Left lung (tissue), 10 donors: ENCODE results near the gene ARHGAP26. TPM values are rescaled to one million over a fixed set of nuclear protein-coding genes. Genes with fewer than 3 reads are reported as not detected.

Experiments
- ATAC-seq: fragments of 200-7000 bp; cut with Tn5 transposase; one replicate; pipeline ENCODE4 v1.9.1; 2020; ENCODE audit warnings: moderate library complexity
- DNase-seq, 4 donors: peaks; one replicate each; pipeline ENCODE4 v3.0.0-alpha.2; 2013 to 2020
- H3K27ac ChIP-seq, 2 donors: fragments of 200-600 bp; sonication (generic) in 1 of 2; one replicate each; pipeline versions ENCODE4 v1.5.0 to v1.8.0; 2020 to 2021
- H3K27me3 ChIP-seq, 2 donors: fragments of 200-600 bp; sonication (generic) in 1 of 2; one replicate each; pipeline versions ENCODE4 v1.5.0 to v1.8.0; 2020 to 2021
- H3K36me3 ChIP-seq, 2 donors: fragments of 200-600 bp; sonication (generic) in 1 of 2; one replicate each; pipeline versions ENCODE4 v1.5.0 to v1.8.0; 2020 to 2021
- H3K4me1 ChIP-seq, 2 donors: fragments of 200-600 bp; one replicate each; pipeline ENCODE4 v1.8.0; 2021
- H3K4me3 ChIP-seq, 2 donors: fragments of 200-600 bp; sonication (generic) in 1 of 2; one replicate each; pipeline versions ENCODE4 v1.5.0 to v1.8.0; 2020 to 2021; ENCODE audit warnings: mild to moderate bottlenecking in 1 of 2
- H3K9me3 ChIP-seq, 2 donors: fragments of 200-600 bp; sonication (generic) in 1 of 2; one replicate each; pipeline versions ENCODE4 v1.5.0 to v1.8.0; 2020 to 2021
- CTCF ChIP-seq, 2 donors: fragments of 200-600 bp; sonication (generic) in 1 of 2; IDR thresholded peaks; one replicate each; pipeline versions ENCODE4 v1.5.0 to v1.8.0; 2021; ENCODE audit warnings: antibody characterized with exemption in 2 of 2
- intact Hi-C, 2 donors: fragments of 100-400 bp; cut with DNase I; formaldehyde crosslinking; loops; one replicate each; pipeline versions ENCODE4 v1.11.2 to v1.14.2; 2022
- polyA plus RNA-seq, 6 donors: library from polyadenylated mRNA; unstranded; fragments of 120-200 nt; gene quantifications; one replicate each; pipeline ENCODE4 v1.2.1, GENCODE V29; 2013; ENCODE audit not compliant: insufficient read length in 6 of 6
- total RNA-seq, 2 donors: library from RNA; stranded (reverse); fragmentation: NEBNext Ultra II Directional; extraction: Animal tissue kit (Norgen Biotek cat#: 25700); gene quantifications; one replicate each; pipeline ENCODE4 v1.2.1, GENCODE V29; 2021
- donor health status: DM: no; HTN: yes; CAD: no.
- donor health status: DM: no; HTN: no; CAD: no.

The ARHGAP26 gene
- total and polyA plus RNA-seq, 8 donors: 13.9 to 61.9 (median 14.9) TPM

- Histone ChIP-seq H3K9me3 (no peaks in the 10 kb centered on the region), H3K27me3 (no peaks in the 10 kb centered on the region), H3K4me1 (no peaks in the 10 kb centered on the region), H3K36me3 (peaks cover 0 to 8% of the 10 kb centered on the region in 2 donors), H3K27ac (no peak overlapping the region), H3K4me3 (no peak overlapping the region)
- intact Hi-C loops: no loop called here
- TF ChIP-seq CTCF (IDR thresholded peaks at IDR 0.05): no peak
- ATAC-seq (no peak), DNase-seq (no peak)
These were observed 310.8 kb downstream of the ARHGAP26 start for GRCh38 chr5:143080982-143081381.

- TF ChIP-seq CTCF (IDR thresholded peaks at IDR 0.05): no peak
- Histone ChIP-seq H3K27ac (no peak overlapping the region), H3K36me3 (peaks cover 0 to 11% of the 10 kb centered on the region in 2 donors), H3K4me1 (no peaks in the 10 kb centered on the region), H3K27me3 (no peaks in the 10 kb centered on the region), H3K4me3 (no peak overlapping the region), H3K9me3 (no peaks in the 10 kb centered on the region)
- intact Hi-C loops: no loop called here
- DNase-seq: no peak
- ATAC-seq: no peak
These were observed 312.8 kb downstream of the ARHGAP26 start for GRCh38 chr5:143083006-143083405.

- no peak for ATAC-seq
- H3K4me1 ChIP-seq: no peaks in the 10 kb centered on the region
- H3K36me3 ChIP-seq: peaks cover 0 to 11% of the 10 kb centered on the region in 2 donors
- intact Hi-C loops: no loop called here
- H3K9me3 ChIP-seq: no peaks in the 10 kb centered on the region
- H3K27me3 ChIP-seq: no peaks in the 10 kb centered on the region
- no peak for TF ChIP-seq CTCF (IDR thresholded peaks at IDR 0.05)
- no peak overlapping the region for H3K4me3 ChIP-seq
- no peak overlapping the region for H3K27ac ChIP-seq
- no peak for DNase-seq
These were observed 314.2 kb downstream of the ARHGAP26 start for GRCh38 chr5:143084407-143084806.

GRCh38 chr5:143085319-143085917, 315.2 kb downstream of the ARHGAP26 start:
- TF ChIP-seq CTCF (IDR thresholded peaks at IDR 0.05): no peak
- no peak for ATAC-seq
- H3K27me3 ChIP-seq: no peaks in the 10 kb centered on the region

GRCh38 chr5:143086546-143086907, 316.4 kb downstream of the ARHGAP26 start:
- intact Hi-C loops: no loop called here
- no peak overlapping the region for H3K4me3 ChIP-seq
- peak; percentile 41 for ATAC-seq
- no peak for TF ChIP-seq CTCF (IDR thresholded peaks at IDR 0.05)
- H3K9me3 ChIP-seq: no peaks in the 10 kb centered on the region
- H3K4me1 ChIP-seq: no peaks in the 10 kb centered on the region
- no peak overlapping the region for H3K27ac ChIP-seq
- peaks cover 0 to 11% of the 10 kb centered on the region in 2 donors for H3K36me3 ChIP-seq
- H3K27me3 ChIP-seq: no peaks in the 10 kb centered on the region
- no peak for DNase-seq

More at GRCh38 chr5:143085319-143085917, 315.2 kb downstream of the ARHGAP26 start:
- no peak overlapping the region for H3K27ac ChIP-seq
- DNase-seq: peak in 1 of 4 donors; percentile 46
- intact Hi-C loops: no loop called here
- H3K4me1 ChIP-seq: no peaks in the 10 kb centered on the region
- H3K36me3 ChIP-seq: peaks cover 0 to 11% of the 10 kb centered on the region in 2 donors
- H3K4me3 ChIP-seq: no peak overlapping the region
- H3K9me3 ChIP-seq: no peaks in the 10 kb centered on the region
